ENCODE results near the gene COL10A1. TPM values are rescaled to one million over a fixed set of nuclear protein-coding genes. Genes with fewer than 3 reads are reported as not detected.

The COL10A1 gene
- total RNA-seq, 8 experiments from 2014 or later, result 0.33 to 4.5 (median 1.3) TPM

- ATAC-seq (replicated peaks in 6 of 8), result no peak
- no peak overlapping the region for H3K27ac ChIP-seq
- no peak overlapping the region for H3K4me3 ChIP-seq
- in situ Hi-C loops (cut with MboI; ENCODE audit: low pct_unique_long_range_greater_than_20kb in 2 of 9, low sequenced_read_pairs in 9 of 9, unreplicated experiment in 9 of 9), result no loop called here
- H3K4me1 ChIP-seq (replicated peaks in 1 of 2), result no peaks in the 10 kb centered on the region
- 92 to 100% (median 100%) methylated on average over 1 of the region's 1 CpG for WGBS, 10 experiments
Measured at GRCh38 chr6:116152620-116153019, 26.7 kb upstream of the COL10A1 start.

GRCh38 chr6:116145803-116146675 is 20.1 kb upstream of the COL10A1 start:
- WGBS, 10 experiments, result 51 to 90% (median 82%) methylated on average over 1 to 4 of the region's 4 CpGs
- Histone ChIP-seq H3K4me3 (no peak overlapping the region), H3K27ac (no peak overlapping the region), H3K4me1 (replicated peaks in 1 of 2) (no peaks in the 10 kb centered on the region)
- in situ Hi-C loops (cut with MboI; ENCODE audit: low pct_unique_long_range_greater_than_20kb in 2 of 9, low sequenced_read_pairs in 9 of 9, unreplicated experiment in 9 of 9), result no loop called here
- ATAC-seq (replicated peaks in 6 of 8), result peak in 1 of 8 experiments; percentile 76

GRCh38 chr6:116144605-116145004 is 18.7 kb upstream of the COL10A1 start:
- Histone ChIP-seq H3K4me1 (replicated peaks in 1 of 2) (no peaks in the 10 kb centered on the region), H3K4me3 (no peak overlapping the region), H3K27ac (no peak overlapping the region)
- ATAC-seq (replicated peaks in 6 of 8), result peak in 4 of 8 experiments; percentile 37 to 89 (median 77)
- in situ Hi-C loops (cut with MboI; ENCODE audit: low pct_unique_long_range_greater_than_20kb in 2 of 9, low sequenced_read_pairs in 9 of 9, unreplicated experiment in 9 of 9), result no loop called here
- 10 to 86% (median 46%) methylated on average over 1 to 3 of the region's 3 CpGs; no CpG with 5 or more reads in 2 of the 10 experiments for WGBS, 10 experiments

- WGBS, 10 experiments, result 75 to 100% (median 93%) methylated on average over 1 to 4 of the region's 4 CpGs; no CpG with 5 or more reads in 1 of the 10 experiments
- in situ Hi-C loops (cut with MboI; ENCODE audit: low pct_unique_long_range_greater_than_20kb in 2 of 9, low sequenced_read_pairs in 9 of 9, unreplicated experiment in 9 of 9), result no loop called here
Measured at GRCh38 chr6:116139917-116140316, 14.0 kb upstream of the COL10A1 start.

DNA sequence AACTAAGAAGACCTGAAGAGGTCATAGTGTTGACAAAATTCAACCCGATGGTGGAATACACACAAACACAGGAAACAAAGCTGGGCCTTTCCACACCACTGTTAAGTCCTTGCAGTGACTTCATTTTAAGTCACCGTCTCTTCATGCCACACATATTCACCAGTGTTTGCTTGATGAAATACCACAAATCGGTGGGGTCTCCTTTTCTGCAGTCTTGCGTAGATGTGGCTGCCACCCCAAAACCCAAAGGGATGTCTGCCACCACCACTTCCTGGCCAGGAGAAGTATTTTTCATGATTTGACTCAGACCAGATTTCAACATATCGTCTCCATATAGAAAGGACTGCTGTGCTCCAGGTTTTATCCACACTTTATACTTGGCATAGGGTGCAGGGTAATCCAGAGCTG is 11.0 kb upstream of the COL10A1 start:
- H3K4me3 ChIP-seq, result no peak overlapping the region
- no peaks in the 10 kb centered on the region for H3K4me1 ChIP-seq (replicated peaks in 1 of 2)
- WGBS, 10 experiments, result 77 to 100% (median 98%) methylated on average over 1 to 5 of the region's 5 CpGs; no CpG with 5 or more reads in 4 of the 10 experiments
- no peak for ATAC-seq (replicated peaks in 6 of 8)
- in situ Hi-C loops (cut with MboI; ENCODE audit: low pct_unique_long_range_greater_than_20kb in 2 of 9, low sequenced_read_pairs in 9 of 9, unreplicated experiment in 9 of 9), result no loop called here
- H3K27ac ChIP-seq, result no peak overlapping the region

More at GRCh38 chr6:116139917-116140316, 14.0 kb upstream of the COL10A1 start:
- H3K4me1 ChIP-seq (replicated peaks in 1 of 2), result no peaks in the 10 kb centered on the region
- no peak overlapping the region for H3K27ac ChIP-seq
- ATAC-seq (replicated peaks in 6 of 8), result no peak
- no peak overlapping the region for H3K4me3 ChIP-seq

- no peak overlapping the region for H3K27ac ChIP-seq
- H3K4me1 ChIP-seq (replicated peaks in 1 of 2), result no peaks in the 10 kb centered on the region
- no peak for ATAC-seq (replicated peaks in 6 of 8)
- WGBS, 10 experiments, result 80 to 100% (median 97%) methylated on average over 1 of the region's 1 CpG
- in situ Hi-C loops (cut with MboI; ENCODE audit: low pct_unique_long_range_greater_than_20kb in 2 of 9, low sequenced_read_pairs in 9 of 9, unreplicated experiment in 9 of 9), result no loop called here
- no peak overlapping the region for H3K4me3 ChIP-seq
Measured at GRCh38 chr6:116136373-116136772, 10.4 kb upstream of the COL10A1 start.

DNA sequence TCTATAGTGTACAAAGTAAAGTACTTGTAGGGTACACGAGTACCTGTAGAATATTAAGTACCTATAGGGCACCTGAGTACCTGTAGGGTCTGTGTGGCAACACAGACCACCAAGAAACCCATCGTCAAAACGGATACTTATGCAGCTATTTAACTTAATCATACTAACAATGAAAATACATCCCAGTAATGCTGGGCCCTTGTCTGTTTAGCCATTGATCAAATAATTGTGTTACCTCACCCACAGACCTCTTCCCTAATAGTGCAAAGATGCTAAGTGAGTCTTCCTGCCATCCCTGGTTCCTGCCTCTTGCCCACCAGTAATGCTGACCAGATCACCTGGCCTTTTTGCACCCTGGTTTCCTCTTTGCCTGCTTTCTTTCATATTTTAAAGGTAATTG is 7.5 kb upstream of the COL10A1 start:
- no peak for ATAC-seq (replicated peaks in 6 of 8)
- no peak overlapping the region for H3K27ac ChIP-seq
- no peak overlapping the region for H3K4me3 ChIP-seq
- 57 to 100% (median 83%) methylated on average over 1 to 3 of the region's 3 CpGs; no CpG with 5 or more reads in 3 of the 10 experiments for WGBS, 10 experiments
- in situ Hi-C loops (cut with MboI; ENCODE audit: low pct_unique_long_range_greater_than_20kb in 2 of 9, low sequenced_read_pairs in 9 of 9, unreplicated experiment in 9 of 9), result no loop called here
- no peaks in the 10 kb centered on the region for H3K4me1 ChIP-seq (replicated peaks in 1 of 2)

DNA sequence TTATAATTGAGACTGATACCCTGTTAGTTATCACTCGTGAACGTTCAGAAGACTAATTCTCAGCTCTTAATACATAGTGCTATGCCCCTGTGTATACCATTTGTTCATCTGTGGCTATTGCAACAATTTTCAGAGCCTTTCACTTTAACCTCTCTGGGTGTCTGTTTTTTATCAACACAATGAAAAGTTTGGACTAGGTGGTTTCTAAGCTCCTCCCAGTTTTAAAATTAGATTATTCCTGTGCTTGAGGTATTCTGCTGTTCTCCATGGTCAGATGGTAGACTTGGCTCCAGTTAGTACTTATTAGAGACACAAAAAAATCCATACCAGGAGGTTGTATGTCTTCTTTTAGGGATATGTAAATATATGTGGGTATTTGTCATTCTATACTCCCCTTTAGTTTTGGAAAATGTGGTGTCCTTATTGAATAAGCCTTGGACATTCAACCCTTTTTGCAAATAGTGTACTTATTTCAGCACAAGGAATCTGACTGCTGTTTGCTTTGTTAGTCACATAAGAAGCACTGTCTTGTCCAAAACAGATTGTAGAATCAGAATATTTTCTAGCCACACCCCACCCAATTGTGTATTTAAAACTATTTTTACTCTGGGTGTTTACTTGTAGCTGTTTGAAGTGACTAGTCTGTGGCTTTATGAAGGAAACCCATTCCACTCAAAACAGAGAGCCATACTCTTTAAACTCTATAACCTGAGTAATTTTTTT is 2.0 kb upstream of the COL10A1 start:
- H3K4me1 ChIP-seq (replicated peaks in 1 of 2), result no peaks in the 10 kb centered on the region
- WGBS, 10 experiments, result 60 to 100% (median 82%) methylated on average over 1 to 2 of the region's 2 CpGs; no CpG with 5 or more reads in 4 of the 10 experiments
- no peak overlapping the region for H3K27ac ChIP-seq
- no peak overlapping the region for H3K4me3 ChIP-seq
- peak in 3 of 8 experiments; percentile 95 to 98 (median 96) for ATAC-seq (replicated peaks in 6 of 8)
- in situ Hi-C loops (cut with MboI; ENCODE audit: low pct_unique_long_range_greater_than_20kb in 2 of 9, low sequenced_read_pairs in 9 of 9, unreplicated experiment in 9 of 9), result no loop called here

DNA sequence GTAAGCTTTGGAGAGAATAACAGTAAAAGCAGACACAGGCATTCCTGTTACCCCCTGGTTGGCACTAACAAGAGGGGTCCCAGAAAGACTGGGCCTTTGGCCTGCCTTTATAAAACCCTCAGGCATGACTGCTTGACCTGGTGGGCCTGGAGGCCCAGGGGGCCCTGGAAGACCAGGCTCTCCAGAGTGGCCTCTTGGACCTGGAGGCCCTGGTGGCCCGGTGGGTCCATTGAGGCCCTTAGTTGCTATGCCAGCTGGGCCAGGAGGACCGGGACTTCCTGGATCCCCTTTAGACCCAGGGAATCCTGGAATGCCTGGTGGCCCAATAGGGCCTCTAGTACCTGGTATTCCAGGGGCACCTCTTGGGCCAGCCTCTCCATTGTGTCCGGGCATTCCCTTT is 5.5 kb downstream of the COL10A1 start:
- in situ Hi-C loops (cut with MboI; ENCODE audit: low pct_unique_long_range_greater_than_20kb in 2 of 9, low sequenced_read_pairs in 9 of 9, unreplicated experiment in 9 of 9), result loop anchor here in 1 of 9 experiments (25.0 kb wide), 1 partner anchor 92 kb away; no protein-coding TSS in a partner anchor
- H3K4me1 ChIP-seq (replicated peaks in 1 of 2), result no peaks in the 10 kb centered on the region
- 100% methylated on average over 2 of the region's 3 CpGs; no CpG with 5 or more reads in 9 of the 10 experiments for WGBS, 10 experiments
- no peak overlapping the region for H3K4me3 ChIP-seq
- H3K27ac ChIP-seq, result no peak overlapping the region
- no peak for ATAC-seq (replicated peaks in 6 of 8)

DNA sequence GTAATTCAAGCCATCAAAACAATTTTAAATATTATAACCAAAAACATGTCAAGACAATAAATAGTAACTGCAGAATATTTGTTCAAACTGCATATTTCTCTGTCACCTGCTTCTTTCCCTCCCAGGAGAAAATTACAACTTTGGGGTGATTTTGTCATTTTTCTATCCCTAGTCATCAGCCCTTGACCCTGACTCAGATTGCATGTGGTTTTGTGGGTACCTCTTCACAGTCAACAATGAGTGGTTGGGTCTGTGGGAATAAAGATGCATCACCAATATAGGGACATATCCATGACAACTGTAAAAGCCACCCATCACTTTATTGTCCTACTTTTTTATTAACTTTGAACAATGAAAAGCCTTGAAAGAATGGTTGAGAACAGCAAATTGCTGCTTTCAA is 7.3 kb downstream of the COL10A1 start:
- Histone ChIP-seq H3K4me3 (no peak overlapping the region), H3K4me1 (replicated peaks in 1 of 2) (no peaks in the 10 kb centered on the region), H3K27ac (no peak overlapping the region)
- in situ Hi-C loops (cut with MboI; ENCODE audit: low pct_unique_long_range_greater_than_20kb in 2 of 9, low sequenced_read_pairs in 9 of 9, unreplicated experiment in 9 of 9), result loop anchor here in 1 of 9 experiments (25.0 kb wide), 1 partner anchor 94 kb away; no protein-coding TSS in a partner anchor
- ATAC-seq (replicated peaks in 6 of 8), result no peak

DNA sequence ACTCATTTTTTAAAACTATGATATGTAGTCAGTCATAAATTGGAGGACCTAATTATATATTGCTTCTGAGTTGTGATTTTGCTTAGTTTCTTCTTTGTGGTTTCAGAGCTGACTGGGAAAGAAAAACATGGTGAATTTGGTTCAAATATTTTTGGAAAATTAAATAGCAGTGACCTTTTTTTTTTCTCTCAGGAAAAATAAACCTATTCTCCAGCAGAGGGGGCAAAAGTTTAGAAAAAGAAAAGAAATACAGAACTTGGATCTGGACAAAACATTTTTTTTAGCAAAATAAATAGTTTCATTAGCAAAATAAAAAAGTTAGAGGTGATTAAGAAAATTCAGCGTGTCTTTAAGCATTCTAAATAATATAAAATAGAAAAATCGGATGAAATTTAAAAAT is 10.2 kb downstream of the COL10A1 start:
- no peak for ATAC-seq (replicated peaks in 6 of 8)
- 33 to 100% (median 72%) methylated on average over 1 to 2 of the region's 2 CpGs for WGBS, 10 experiments
- in situ Hi-C loops (cut with MboI; ENCODE audit: low pct_unique_long_range_greater_than_20kb in 2 of 9, low sequenced_read_pairs in 9 of 9, unreplicated experiment in 9 of 9), result loop anchor here in 1 of 9 experiments (25.0 kb wide), 1 partner anchor 97 kb away; no protein-coding TSS in a partner anchor
- no peaks in the 10 kb centered on the region for H3K4me1 ChIP-seq (replicated peaks in 1 of 2)
- no peak overlapping the region for H3K27ac ChIP-seq
- H3K4me3 ChIP-seq, result no peak overlapping the region

DNA sequence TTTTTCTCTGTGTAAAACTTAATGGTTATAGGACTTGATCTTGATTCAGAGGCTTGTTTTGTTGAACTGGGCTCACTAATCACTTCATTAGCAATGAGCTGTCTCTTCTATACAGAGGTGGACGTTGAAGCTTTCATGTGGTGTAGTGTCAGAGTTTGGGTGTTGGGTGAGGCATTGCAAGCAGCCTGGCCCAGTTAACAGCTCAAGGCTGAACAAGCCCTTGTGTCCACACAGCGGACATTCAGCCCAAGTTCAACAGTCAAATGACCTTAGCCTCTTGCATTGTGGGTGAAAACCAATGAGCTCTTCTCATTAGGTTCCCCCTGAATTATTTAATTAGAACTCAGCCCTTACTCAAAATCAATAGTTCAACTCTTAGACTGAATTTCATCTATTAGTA is 12.5 kb downstream of the COL10A1 start:
- WGBS, 10 experiments, result 57 to 100% (median 86%) methylated on average over 1 to 2 of the region's 2 CpGs; no CpG with 5 or more reads in 3 of the 10 experiments
- no peak for ATAC-seq (replicated peaks in 6 of 8)

More for the DNA sequence above, 12.5 kb downstream of the COL10A1 start:
- Histone ChIP-seq H3K4me1 (replicated peaks in 1 of 2) (peaks cover 0 to 2% of the 10 kb centered on the region in 2 donors), H3K4me3 (no peak overlapping the region), H3K27ac (no peak overlapping the region)
- in situ Hi-C loops (cut with MboI; ENCODE audit: low pct_unique_long_range_greater_than_20kb in 2 of 9, low sequenced_read_pairs in 9 of 9, unreplicated experiment in 9 of 9), result loop anchor here in 1 of 9 experiments (25.0 kb wide), 1 partner anchor 99 kb away; no protein-coding TSS in a partner anchor

All from motor neuron (in vitro differentiated cells).